SKM-1 treated with dmso at 0.1 percent for 144 hours (cell line): ENCODE results near the gene MYO1D.
"Not testable (repeated sequence)": the region's sequence is repeated elsewhere in the genome, so short reads cannot be mapped to it uniquely, and the experiment has no call there.

Experiments
- DNase-seq: peaks from one replicate; lab custom pipeline; 2025; ENCODE audit not compliant: unreplicated experiment; lab: John Stamatoyannopoulos, UW

Gene MYO1D

GRCh38 chr17:32821987-32822934, 54.7 kb downstream of the MYO1D start:
- not testable (repeated sequence) for DNase-seq

- no peak for DNase-seq
These were observed 56.5 kb downstream of the MYO1D start for GRCh38 chr17:32820440-32820839.

GRCh38 chr17:32819787-32820186, 57.1 kb downstream of the MYO1D start:
- DNase-seq = no peak

GRCh38 chr17:32819035-32819434, 57.9 kb downstream of the MYO1D start:
- DNase-seq = no peak

- no peak for DNase-seq
These were observed 61.5 kb downstream of the MYO1D start for GRCh38 chr17:32815460-32815859.

- no peak for DNase-seq
These were observed 62.1 kb downstream of the MYO1D start for GRCh38 chr17:32814836-32815235.

GRCh38 chr17:32813021-32813420, 63.9 kb downstream of the MYO1D start:
- no peak for DNase-seq

GRCh38 chr17:32810690-32811089, 66.2 kb downstream of the MYO1D start:
- DNase-seq = no peak

- no peak for DNase-seq
These were observed 69.3 kb downstream of the MYO1D start for GRCh38 chr17:32807577-32807976.

GRCh38 chr17:32806646-32807045, 70.3 kb downstream of the MYO1D start:
- no peak for DNase-seq

- DNase-seq = no peak
These were observed 71.6 kb downstream of the MYO1D start for GRCh38 chr17:32805029-32805976.

GRCh38 chr17:32803544-32803943, 73.4 kb downstream of the MYO1D start:
- DNase-seq = no peak

- DNase-seq = no peak
These were observed 74.6 kb downstream of the MYO1D start for GRCh38 chr17:32802306-32802705.

GRCh38 chr17:32801641-32802040, 75.3 kb downstream of the MYO1D start:
- DNase-seq = no peak

GRCh38 chr17:32801193-32801592, 75.7 kb downstream of the MYO1D start:
- DNase-seq = no peak

- DNase-seq = no peak
These were observed 78.0 kb downstream of the MYO1D start for GRCh38 chr17:32798938-32799337.

GRCh38 chr17:32795339-32795979, 81.5 kb downstream of the MYO1D start:
- peak; percentile 12 for DNase-seq

- DNase-seq = no peak
These were observed 82.2 kb downstream of the MYO1D start for GRCh38 chr17:32794533-32795246.

GRCh38 chr17:32793841-32794240, 83.1 kb downstream of the MYO1D start:
- DNase-seq = no peak

- DNase-seq = no peak
These were observed 84.7 kb downstream of the MYO1D start for GRCh38 chr17:32792207-32792606.

GRCh38 chr17:32786169-32786568, 90.8 kb downstream of the MYO1D start:
- no peak for DNase-seq
